ENCODE data around the gene SETD6. TPM values are rescaled to one million over a fixed set of nuclear protein-coding genes. Genes with fewer than 3 reads are reported as not detected.

SETD6 gene
- total RNA-seq, 4 donors from 2014 or later: 32.8 to 74.2 (median 52.9) TPM

DNA sequence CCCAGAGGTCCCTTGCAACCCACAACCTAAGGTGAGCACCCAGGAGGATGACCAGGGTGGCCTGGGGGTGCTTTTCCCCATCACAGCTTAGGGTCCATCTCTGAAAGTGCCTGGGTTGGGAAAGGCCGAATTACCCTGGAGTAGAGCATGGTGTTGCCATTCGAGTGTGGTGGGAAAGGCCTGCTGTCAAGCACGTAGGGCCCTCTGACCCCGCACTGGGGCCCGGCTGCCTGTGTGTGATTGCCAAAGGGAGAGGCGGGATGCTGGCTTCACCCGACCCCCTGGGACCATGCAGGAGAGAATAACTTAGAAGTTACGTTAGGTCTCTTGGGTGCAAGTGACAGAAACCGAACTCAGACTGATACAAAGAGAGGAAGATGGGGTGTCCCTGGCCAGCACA lies 43.1 kb upstream of the SETD6 start:
- TF ChIP-seq POLR2A (IDR thresholded peaks at IDR 0.05) (no peak), CTCF (IDR thresholded peaks at IDR 0.05) (no peak)
- intact Hi-C loops (cut with DNase I; ENCODE audit: low total_unique reads): no loop called here
- WGBS, 2 donors: 80 to 95% methylated on average over 8 to 9 of the region's 9 CpGs
- H3K4me3 ChIP-seq (ENCODE audit: low read depth, poor library complexity, severe bottlenecking): no peak overlapping the region
- DNase-seq (ENCODE audit: low spot score in 2 of 2): no peak

- 93 to 99% methylated on average over 3 of the region's 3 CpGs for WGBS, 2 donors
- no peak for TF ChIP-seq POLR2A (IDR thresholded peaks at IDR 0.05)
- TF ChIP-seq CTCF (IDR thresholded peaks at IDR 0.05): no peak
- no peak for DNase-seq (ENCODE audit: low spot score in 2 of 2)
- intact Hi-C loops (cut with DNase I; ENCODE audit: low total_unique reads): no loop called here
- no peak overlapping the region for H3K4me3 ChIP-seq (ENCODE audit: low read depth, poor library complexity, severe bottlenecking)
These were observed 42.5 kb upstream of the SETD6 start for GRCh38 chr16:58472827-58473226.

DNA sequence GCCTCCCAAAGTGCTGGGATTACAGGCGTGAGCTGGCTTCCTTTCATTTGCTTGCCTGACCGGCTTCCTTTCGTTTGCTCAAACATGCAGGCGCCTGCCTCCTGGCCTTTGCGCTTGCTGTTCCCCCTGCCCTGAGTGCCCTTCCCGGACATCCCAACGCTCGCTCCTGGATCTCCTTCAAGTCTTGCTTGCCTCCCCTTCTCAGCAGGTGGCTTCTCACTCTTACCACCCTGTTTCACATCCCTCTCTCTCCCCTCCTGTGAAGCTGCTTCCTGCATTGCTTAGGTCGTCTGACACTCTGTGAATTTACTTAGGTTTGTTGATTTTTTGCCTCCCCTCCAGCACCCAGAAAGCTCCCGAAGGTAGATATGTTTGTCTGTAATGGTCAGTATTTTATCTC lies 41.0 kb upstream of the SETD6 start:
- 76 to 83% methylated on average over 10 of the region's 10 CpGs for WGBS, 2 donors
- no peak for TF ChIP-seq CTCF (IDR thresholded peaks at IDR 0.05)
- TF ChIP-seq POLR2A (IDR thresholded peaks at IDR 0.05): no peak
- intact Hi-C loops (cut with DNase I; ENCODE audit: low total_unique reads): no loop called here
- no peak overlapping the region for H3K4me3 ChIP-seq (ENCODE audit: low read depth, poor library complexity, severe bottlenecking)
- DNase-seq (ENCODE audit: low spot score in 2 of 2): no peak

DNA sequence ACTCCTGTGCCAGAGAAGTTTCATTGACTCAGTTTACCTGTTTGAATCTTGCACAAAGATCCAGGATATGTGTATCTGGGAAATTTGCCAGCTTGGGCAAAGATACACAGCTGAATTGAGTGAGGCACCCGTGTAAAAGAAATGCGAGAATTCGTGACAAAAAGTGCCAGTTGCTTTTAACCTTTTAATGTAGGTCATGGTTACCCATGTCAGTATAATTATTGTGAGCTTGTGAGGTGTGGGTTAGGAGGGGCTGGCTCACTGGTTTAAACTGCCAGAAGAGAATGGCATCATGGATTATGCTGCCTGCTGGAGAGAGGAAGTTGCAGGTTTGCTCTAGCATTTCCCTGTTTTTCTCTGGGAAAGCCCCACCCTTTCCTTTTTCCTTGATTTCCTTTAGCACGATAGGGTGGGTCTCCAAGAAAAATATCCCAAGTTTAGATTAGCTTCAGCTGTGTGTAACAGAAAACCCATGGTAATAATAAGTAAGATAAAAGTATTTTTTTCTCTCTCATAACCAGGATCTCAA lies 40.2 kb upstream of the SETD6 start:
- intact Hi-C loops (cut with DNase I; ENCODE audit: low total_unique reads): no loop called here
- TF ChIP-seq CTCF (IDR thresholded peaks at IDR 0.05) (no peak), POLR2A (IDR thresholded peaks at IDR 0.05) (no peak)
- no peak for DNase-seq (ENCODE audit: low spot score in 2 of 2)
- no peak overlapping the region for H3K4me3 ChIP-seq (ENCODE audit: low read depth, poor library complexity, severe bottlenecking)
- WGBS, 2 donors: 45 to 60% methylated on average over 4 of the region's 4 CpGs

DNA sequence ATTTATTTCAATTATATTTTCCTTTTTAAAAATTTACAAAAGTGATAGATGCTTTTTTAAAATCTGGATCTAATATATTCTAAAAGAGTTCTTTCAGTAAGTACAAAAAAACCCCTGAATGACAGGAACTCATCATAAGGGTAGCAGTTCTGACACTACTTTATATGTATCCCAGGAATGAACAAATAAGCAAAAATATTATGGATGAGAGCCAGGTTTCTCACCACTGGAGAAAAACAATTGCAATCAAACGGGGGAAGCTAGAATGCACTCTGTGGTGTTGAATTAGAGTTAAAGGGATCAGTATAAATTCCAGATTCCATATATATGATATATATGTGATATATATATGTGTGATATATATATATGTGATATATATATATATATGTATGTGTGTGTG lies 38.5 kb upstream of the SETD6 start:
- 34 to 38% methylated on average over 1 of the region's 1 CpG for WGBS, 2 donors
- no peak overlapping the region for H3K4me3 ChIP-seq (ENCODE audit: low read depth, poor library complexity, severe bottlenecking)
- intact Hi-C loops (cut with DNase I; ENCODE audit: low total_unique reads): no loop called here
- TF ChIP-seq POLR2A (IDR thresholded peaks at IDR 0.05) (no peak), CTCF (IDR thresholded peaks at IDR 0.05) (no peak)
- no peak for DNase-seq (ENCODE audit: low spot score in 2 of 2)

DNA sequence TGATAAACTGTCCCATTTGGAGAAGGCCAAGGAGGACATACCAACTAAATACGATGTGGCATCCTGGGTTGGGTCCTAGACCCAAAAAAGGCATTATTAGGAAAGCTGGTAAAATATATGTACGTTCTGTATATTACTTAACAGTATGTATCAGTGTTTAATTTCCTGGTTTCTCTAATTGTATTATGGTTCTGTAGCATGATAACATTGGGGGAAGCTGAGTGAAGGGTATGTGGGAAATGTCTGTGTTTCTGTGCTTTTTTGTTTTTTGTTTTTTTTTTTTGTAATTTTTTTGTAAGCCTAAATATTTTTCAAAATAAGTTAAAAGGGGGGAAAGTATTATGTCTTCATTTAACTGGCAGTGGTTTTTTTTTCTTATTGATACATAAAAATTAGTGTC lies 36.9 kb upstream of the SETD6 start:
- H3K4me3 ChIP-seq (ENCODE audit: low read depth, poor library complexity, severe bottlenecking): no peak overlapping the region
- 91 to 94% methylated on average over 2 of the region's 2 CpGs for WGBS, 2 donors
- intact Hi-C loops (cut with DNase I; ENCODE audit: low total_unique reads): no loop called here
- TF ChIP-seq CTCF (IDR thresholded peaks at IDR 0.05): no peak
- TF ChIP-seq POLR2A (IDR thresholded peaks at IDR 0.05): no peak
- DNase-seq (ENCODE audit: low spot score in 2 of 2): no peak

All from lower leg skin (tissue), 4 donors.